Esophagus muscularis mucosa (tissue), 4 donors: Measurements from ENCODE around the gene ERBB4. TPM values are rescaled to one million over a fixed set of nuclear protein-coding genes. Genes with fewer than 3 reads are reported as not detected.

Experiments
- DNase-seq: peaks from one replicate; pipeline ENCODE4 v3.0.0-alpha.2; 2017; ENCODE audit errors: extremely low spot score
- H3K27ac ChIP-seq, 4 donors: fragments of 200-600 bp; sonication (generic); replicated peaks in 1 of 4; 1 replicate in 3 of 4; 2 replicates in 1 of 4; pipeline ENCODE4 v1.5.1; 2016 to 2019; ENCODE audit warnings: mild to moderate bottlenecking in 1 of 4
- H3K27me3 ChIP-seq, 4 donors: fragments of 200-600 bp; sonication (generic); one replicate each; pipeline versions ENCODE4 v1.5.1 to v1.6.0; 2016 to 2019
- H3K36me3 ChIP-seq, 4 donors: fragments of 200-600 bp; sonication (generic); one replicate each; pipeline ENCODE4 v1.5.1; 2016 to 2019
- H3K4me1 ChIP-seq, 4 donors: fragments of 200-600 bp; sonication (generic); one replicate each; pipeline ENCODE4 v1.5.1; 2016 to 2019
- H3K4me3 ChIP-seq, 4 donors: fragments of 200-600 bp; sonication (generic); 1 replicate in 2 of 4; 2 replicates in 2 of 4; pipeline ENCODE4 v1.5.1; 2016 to 2019; ENCODE audit warnings: mild to moderate bottlenecking in 4 of 4, moderate library complexity in 1 of 4
- H3K9me3 ChIP-seq, 4 donors: fragments of 200-600 bp; sonication (generic); 1 replicate in 3 of 4; 2 replicates in 1 of 4; pipeline ENCODE4 v1.5.1; 2016 to 2019
- CTCF ChIP-seq, 3 experiments: fragments of 200-600 bp in 2 of 3; fragments of 450-650 bp in 1 of 3; sonication (generic) in 2 of 3; IDR thresholded peaks; one replicate each; pipeline ENCODE4 v1.5.1; 2017 to 2019; ENCODE audit warnings: antibody characterized with exemption in 3 of 3, mild to moderate bottlenecking in 2 of 3, moderate library complexity in 1 of 3
- EP300 ChIP-seq: sonication (generic); formaldehyde crosslinking; IDR thresholded peaks from one replicate; pipeline ENCODE4 v1.6.1; 2017; ENCODE audit warnings: antibody characterized with exemption
- POLR2A ChIP-seq: fragments of 450-650 bp; IDR thresholded peaks from one replicate; pipeline ENCODE4 v1.6.1; 2017; ENCODE audit warnings: antibody characterized with exemption, moderate library complexity, mild to moderate bottlenecking, low read depth
- POLR2AphosphoS5 ChIP-seq, 2 donors: sonication (generic); formaldehyde crosslinking; IDR thresholded peaks; one replicate each; pipeline ENCODE4 v1.6.1; 2017; ENCODE audit warnings: antibody characterized with exemption in 2 of 2
- WGBS: methylation state at CpG from one replicate; pipeline ENCODE4 v1.1.5; 2018; 5-methylcytosine and 5-hydroxymethylcytosine counted together
- intact Hi-C: fragments of 100-400 bp; cut with DNase I; formaldehyde crosslinking; loops from one replicate; pipeline ENCODE4 v1.15.1; 2023
- total RNA-seq, 4 donors: library from RNA; depleted of rRNA; stranded (reverse); fragments of >200 nt; gene quantifications; one replicate each; pipeline versions ENCODE4 v1.1.0 to v1.2.1, GENCODE V29; 2016

ERBB4 gene
- total RNA-seq, 4 donors from 2014 or later: under 0.01 to 0.19 (median 0.17) TPM

GRCh38 chr2:211479536-211480150 is 1059.0 kb downstream of the ERBB4 start:
- intact Hi-C loops: no loop called here
- no peaks in the 10 kb centered on the region for H3K36me3 ChIP-seq
- no peaks in the 10 kb centered on the region for H3K9me3 ChIP-seq
- no peaks in the 10 kb centered on the region for H3K27me3 ChIP-seq
- H3K4me1 ChIP-seq: no peaks in the 10 kb centered on the region
- no peak for DNase-seq
- 63% methylated on average over 3 of the region's 3 CpGs for WGBS
- no peak overlapping the region for H3K27ac ChIP-seq
- TF ChIP-seq CTCF (IDR thresholded peaks at IDR 0.05) (no peak), POLR2AphosphoS5 (IDR thresholded peaks at IDR 0.05) (no peak), EP300 (no peak), POLR2A (no peak)
- H3K4me3 ChIP-seq: no peak overlapping the region

DNA sequence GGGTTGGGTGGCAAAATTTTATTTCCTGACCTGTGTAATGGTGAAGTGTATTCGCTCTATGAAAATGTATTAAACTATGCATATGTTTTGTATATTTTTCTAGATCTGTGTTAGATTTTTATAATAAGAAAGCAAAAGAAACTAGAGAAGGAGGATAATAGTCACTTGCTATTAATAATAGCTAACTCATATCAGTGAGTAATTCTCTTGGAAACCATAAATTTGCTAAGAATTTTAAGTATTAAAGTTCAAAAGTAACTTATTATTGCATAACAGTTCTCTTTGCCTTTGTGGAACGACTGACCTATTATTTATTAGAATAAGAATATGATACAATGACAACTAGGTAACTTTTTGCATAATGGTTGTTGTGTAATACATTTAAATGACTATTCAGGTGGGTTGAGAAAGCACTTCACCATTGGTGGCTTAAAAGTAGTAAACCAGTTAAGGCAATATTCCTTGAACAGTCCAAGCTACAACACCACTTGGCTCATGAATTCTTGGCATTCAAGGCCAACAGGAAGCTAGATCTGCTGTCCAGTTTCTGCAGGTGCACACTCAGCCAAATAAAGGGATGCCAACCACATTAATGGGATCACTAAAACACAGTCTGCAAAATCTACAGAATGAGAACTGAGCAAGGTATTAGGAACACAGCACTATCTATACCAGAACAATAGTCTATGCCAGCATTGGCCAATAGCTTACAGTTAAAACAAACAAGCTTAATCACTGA is 1060.9 kb downstream of the ERBB4 start:
- TF ChIP-seq EP300: no peak
- no peak for TF ChIP-seq CTCF (IDR thresholded peaks at IDR 0.05)
- TF ChIP-seq POLR2AphosphoS5 (IDR thresholded peaks at IDR 0.05): no peak
- TF ChIP-seq POLR2A: no peak
- 76% methylated on average over 2 of the region's 2 CpGs for WGBS
- Histone ChIP-seq H3K9me3 (no peaks in the 10 kb centered on the region), H3K27me3 (no peaks in the 10 kb centered on the region), H3K36me3 (no peaks in the 10 kb centered on the region), H3K4me3 (no peak overlapping the region), H3K27ac (no peak overlapping the region), H3K4me1 (no peaks in the 10 kb centered on the region)
- intact Hi-C loops: no loop called here
- no peak for DNase-seq

GRCh38 chr2:211473116-211473515 is 1065.5 kb downstream of the ERBB4 start:
- intact Hi-C loops: no loop called here
- TF ChIP-seq EP300 (no peak), POLR2AphosphoS5 (IDR thresholded peaks at IDR 0.05) (no peak), CTCF (IDR thresholded peaks at IDR 0.05) (no peak), POLR2A (no peak)
- no peak overlapping the region for H3K4me3 ChIP-seq

GRCh38 chr2:211469664-211470059 is 1068.9 kb downstream of the ERBB4 start:
- intact Hi-C loops: no loop called here
- Histone ChIP-seq H3K27me3 (no peaks in the 10 kb centered on the region), H3K9me3 (no peaks in the 10 kb centered on the region), H3K4me3 (no peak overlapping the region), H3K27ac (no peak overlapping the region), H3K36me3 (no peaks in the 10 kb centered on the region), H3K4me1 (no peaks in the 10 kb centered on the region)
- 54% methylated on average over 3 of the region's 3 CpGs for WGBS
- TF ChIP-seq CTCF (IDR thresholded peaks at IDR 0.05) (no peak), POLR2A (no peak), EP300 (no peak), POLR2AphosphoS5 (IDR thresholded peaks at IDR 0.05) (no peak)
- no peak for DNase-seq

More at GRCh38 chr2:211473116-211473515, 1065.5 kb downstream of the ERBB4 start:
- no peak for DNase-seq
- no peaks in the 10 kb centered on the region for H3K4me1 ChIP-seq
- no peaks in the 10 kb centered on the region for H3K27me3 ChIP-seq
- H3K9me3 ChIP-seq: no peaks in the 10 kb centered on the region
- H3K27ac ChIP-seq: no peak overlapping the region
- H3K36me3 ChIP-seq: no peaks in the 10 kb centered on the region
